SH-SY5Y (cell line): Measurements from ENCODE around the gene VPS33B.

Source experiments
- GATA2 ChIP-seq: IDR thresholded peaks from 2 replicates; pipeline ENCODE4 v1.6.1; 2011; ENCODE audit warnings: mild to moderate bottlenecking, low read depth, low read length
- GATA3 ChIP-seq: IDR thresholded peaks from 2 replicates; pipeline ENCODE4 v1.6.1; 2011; ENCODE audit warnings: low read depth, mild to moderate bottlenecking, low read length, moderate library complexity

VPS33B gene

DNA sequence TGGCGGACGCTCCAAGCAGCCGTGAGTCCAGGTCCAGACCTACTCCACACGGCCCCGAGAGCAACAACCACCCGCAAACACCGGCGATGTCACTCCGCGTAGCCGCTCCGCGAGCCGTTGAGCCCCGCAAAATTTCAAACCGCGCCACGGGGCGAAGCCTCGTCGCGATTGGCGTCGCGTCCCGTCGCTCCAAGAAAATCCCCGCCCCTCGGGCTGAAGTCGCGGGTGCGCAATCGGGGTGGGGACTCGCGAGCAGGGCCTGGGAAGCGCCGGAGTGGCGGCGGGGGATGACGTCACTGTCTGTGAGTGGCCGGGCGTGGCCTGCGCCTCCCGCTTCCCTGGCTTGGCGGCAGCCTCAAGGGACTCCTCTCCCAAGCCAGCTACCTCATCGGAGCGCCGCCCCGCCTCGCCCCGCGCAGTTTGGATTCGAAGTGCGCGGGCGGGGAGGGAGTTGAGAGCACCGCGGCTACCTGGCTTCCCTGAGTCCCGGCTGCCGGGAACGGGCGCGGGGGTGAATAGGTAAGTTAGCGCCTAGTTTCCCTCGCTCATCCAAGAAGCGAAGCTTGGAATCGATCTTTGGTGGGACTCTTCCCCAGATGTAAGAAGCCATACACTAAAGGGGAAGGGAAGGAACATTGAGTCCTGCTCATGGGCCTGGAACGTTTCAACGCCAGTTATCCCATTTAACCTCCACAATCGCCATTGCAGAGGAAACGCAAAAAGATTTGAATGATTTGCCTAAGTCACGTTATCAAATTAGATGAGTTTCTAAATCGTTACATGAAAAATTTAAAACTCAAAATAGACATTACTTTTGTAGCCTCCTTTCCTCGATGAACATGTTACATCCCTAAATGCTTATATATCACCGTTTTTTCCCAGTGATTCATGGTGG is 27.7 kb downstream of the VPS33B start, which contains the start of gene PRC1:
PRC1 (minus strand) TSS at position 119 of the 895 bp plus-strand sequence; CDS start at position 1, 118 bp downstream.
- no peak for TF ChIP-seq GATA2
- TF ChIP-seq GATA3, result no peak

DNA sequence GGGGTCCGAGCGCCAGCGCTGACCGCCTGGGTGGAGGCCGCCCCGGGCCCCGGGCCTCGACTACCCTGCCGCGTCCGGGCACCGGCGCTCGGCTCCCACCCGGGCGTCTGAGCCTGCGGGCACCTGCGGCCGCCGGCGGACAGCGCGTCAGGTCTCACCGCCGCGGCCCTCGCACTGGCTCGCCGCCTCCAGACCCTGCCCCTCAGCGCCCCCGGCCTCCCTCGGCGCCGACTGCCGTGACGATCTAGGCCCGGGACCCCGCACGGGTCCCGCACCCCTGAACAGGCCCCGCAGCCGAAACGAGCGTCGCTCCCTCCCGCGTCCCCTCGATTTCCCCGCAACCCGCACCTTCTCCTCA is 28.4 kb downstream of the VPS33B start:
- TF ChIP-seq GATA2, result no peak
- TF ChIP-seq GATA3, result no peak

DNA sequence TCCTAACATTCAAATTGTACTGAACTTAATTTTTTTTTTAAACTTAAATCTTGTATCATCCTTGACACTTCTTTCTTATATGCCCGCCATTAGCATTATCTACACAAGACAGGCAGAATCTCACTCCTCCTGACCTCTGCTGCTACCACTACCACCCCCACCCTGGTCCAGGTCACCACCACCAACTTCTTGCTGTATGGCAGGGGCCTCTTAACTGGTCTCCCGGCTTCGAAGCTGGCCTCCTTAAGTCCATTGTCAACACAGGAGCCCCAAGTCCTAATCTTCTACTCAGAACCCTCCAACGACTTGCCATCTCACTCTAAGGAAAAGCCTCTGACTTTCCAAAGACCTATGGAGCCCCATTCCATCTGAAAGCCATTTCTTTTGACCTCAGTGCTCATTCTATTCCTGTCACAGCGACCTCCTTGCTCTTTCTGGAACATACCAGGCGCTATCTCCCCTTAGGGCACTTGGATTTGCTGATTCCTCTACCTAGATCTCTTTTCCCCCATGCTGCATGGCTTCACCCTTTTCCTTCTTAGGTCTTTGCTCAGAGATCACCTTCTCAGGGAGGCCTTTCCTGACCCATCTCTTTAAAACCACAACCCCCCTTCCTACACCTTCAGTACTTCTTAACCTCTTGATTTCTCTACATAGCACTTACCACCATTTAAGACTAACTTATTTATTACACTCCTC is 30.7 kb downstream of the VPS33B start:
- TF ChIP-seq GATA3 (no peak), GATA2 (no peak)

DNA sequence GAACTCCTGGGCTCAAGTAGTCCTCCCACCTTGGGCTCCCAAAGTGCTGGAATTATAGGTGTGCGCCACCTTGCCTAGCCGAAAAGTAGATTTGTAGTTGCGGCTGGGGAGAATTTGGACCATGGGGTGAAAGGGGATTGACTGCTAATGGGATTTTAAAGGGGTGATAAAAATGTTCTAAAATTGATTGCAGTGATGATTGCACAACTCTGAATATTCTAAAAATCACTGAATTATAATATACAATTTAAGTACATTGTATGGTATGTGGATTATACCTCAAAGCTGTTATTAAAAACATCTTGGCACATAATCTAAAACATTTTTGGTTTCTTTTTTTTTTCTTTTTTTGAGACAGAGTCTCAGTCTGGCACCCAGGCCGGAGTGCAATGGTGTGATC is 31.9 kb downstream of the VPS33B start:
- no peak for TF ChIP-seq GATA3

DNA sequence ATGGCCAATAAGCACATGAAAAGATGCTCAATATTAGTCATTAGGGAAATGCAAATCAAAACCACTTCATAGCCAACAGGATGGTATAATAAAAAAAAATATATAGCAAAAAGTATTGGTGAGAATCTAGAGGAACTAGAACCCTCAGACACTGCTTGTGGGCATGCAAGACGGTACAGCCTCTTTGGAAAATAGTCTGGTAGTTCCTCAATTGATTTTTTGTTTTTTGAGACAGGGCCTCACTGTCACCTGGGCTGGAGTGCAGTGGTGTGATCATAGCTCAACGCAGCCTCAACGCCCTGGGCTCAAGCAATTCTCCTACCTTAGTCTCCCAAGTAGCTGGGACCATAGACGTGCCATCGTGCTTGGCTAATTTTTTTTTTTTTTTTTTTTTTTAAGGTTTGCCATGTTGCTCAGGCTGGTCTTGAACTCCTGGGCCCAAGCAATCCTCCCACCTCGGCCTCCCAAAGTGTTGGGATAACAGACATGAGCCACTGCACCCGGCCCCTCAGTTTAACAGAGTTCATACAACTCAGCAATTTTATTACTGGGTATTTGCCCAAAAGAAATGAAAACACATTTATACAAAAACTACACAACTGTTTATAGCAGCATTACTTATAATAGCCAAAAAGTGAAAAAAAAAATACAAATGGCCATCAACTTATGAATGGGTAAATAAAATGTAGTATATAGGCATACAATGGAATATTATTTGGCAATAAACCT is 33.2 kb downstream of the VPS33B start:
- TF ChIP-seq GATA2, result no peak
- TF ChIP-seq GATA3, result no peak

DNA sequence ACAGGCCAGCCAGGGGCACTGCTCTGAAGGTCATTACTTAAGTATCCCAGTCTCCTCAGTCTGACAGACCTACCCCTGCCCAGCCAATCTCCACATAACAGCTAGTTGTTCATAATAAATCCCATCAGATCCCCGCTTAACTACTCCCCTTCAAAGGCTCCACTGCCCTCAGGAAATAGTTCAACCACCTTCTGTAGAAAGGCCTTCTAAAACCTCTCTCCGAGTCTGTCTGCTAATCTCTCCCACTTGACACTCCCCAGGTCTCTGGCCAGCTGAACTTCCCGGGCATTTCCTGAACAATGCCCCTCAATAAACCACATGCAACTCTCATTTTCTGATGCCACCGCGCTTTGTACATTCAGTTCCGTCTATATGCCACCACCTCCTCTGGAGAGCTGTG is 34.1 kb downstream of the VPS33B start:
- TF ChIP-seq GATA2, result no peak
- no peak for TF ChIP-seq GATA3

DNA sequence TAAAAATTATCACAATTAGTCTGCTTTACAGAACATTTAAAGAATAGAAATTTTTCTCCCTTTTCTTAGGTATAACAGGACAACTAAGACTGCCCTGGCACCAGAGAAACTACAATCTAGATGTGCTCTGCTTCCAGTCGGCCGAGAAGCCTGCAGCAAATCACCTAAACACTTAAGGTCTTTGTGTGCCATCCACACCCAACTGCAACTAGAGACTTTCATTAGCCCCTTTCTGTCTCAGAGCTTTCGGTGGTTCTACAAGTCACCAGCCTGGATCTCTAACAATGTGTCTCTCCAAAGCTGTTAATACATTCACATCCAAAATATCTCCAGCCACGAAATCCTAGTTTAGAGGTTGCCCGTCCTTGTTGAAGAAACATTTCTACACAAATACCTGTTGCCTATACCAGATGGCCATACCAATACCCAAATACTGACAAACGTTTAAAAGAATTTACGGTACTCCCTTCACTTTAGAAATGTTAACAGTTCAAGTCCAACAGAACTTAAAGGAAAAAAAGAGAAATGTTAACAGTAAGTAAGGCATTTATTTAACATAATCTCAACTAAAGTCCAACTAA is 34.7 kb downstream of the VPS33B start:
- TF ChIP-seq GATA3 (no peak), GATA2 (no peak)

DNA sequence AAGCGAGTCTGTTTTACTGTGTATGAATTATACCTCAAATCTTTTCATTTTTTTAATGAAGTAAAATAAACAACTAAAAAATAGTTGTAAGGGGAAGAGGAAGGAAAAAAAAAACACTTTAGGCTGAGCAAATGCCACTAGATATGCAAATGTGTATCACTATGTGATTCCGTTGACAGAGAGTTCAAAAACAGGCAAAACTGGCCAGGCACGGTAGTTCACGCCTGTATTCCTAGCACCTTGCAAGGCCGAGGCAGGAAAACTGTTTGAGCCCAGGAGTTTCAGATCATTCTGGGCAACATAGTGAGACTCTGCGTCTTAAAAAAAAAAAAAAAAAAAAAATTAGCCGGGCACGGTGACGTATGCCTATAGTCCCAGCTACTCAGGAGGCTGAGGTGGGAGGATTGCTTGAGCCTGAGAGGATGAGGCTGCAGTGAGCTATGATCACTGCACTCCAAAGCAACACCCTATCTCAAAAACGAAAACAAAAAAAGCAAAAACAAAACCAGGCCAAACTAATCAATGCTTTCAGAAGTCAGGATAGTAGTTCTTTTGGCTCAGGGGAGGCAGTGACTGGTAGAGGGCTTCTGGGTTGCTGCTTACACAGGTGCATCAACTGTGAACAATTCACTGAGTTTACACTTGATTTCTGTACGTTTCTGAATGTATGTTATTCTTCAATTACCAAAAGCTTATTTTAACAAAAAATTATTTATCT is 35.4 kb downstream of the VPS33B start:
- TF ChIP-seq GATA3 (no peak), GATA2 (no peak)

DNA sequence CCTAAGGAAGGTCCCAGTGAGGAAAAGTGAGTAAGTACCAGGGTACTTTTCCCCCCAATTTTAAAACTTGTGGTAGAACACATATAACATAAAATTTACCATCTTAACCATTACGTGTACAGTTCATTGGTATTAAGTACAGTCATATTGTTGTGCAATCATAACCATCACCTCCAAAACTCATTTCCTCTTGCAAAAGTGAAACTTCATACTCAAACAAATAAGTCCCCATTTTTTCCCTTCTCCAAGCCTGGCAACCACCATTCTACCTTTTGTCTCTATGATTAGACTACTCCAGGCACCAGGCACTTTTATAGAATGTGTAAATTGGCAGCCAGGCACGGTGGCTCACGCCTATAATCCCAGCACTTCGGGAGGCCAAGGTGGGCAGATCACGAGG is 40.3 kb downstream of the VPS33B start:
- TF ChIP-seq GATA3 (no peak), GATA2 (no peak)

DNA sequence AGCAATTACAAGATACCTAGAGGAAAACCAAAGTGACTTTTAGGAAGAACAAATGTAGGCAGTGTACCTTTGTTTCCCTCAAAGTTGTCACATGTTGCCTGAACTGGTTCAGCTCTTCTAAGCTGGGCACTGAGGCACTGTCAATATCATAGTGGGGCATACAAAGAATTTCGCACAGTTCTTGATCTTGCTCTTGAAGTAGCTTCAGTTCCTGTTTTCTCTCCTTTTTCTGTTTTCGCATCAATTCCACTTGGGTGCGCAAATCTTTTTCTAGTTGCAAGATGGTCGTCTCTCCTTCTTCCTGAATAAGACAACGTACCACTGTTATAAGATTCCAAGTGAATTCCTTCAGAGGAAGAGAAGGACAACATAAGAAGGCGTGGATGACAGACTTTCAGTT is 40.7 kb downstream of the VPS33B start:
- TF ChIP-seq GATA3, result no peak
- no peak for TF ChIP-seq GATA2

DNA sequence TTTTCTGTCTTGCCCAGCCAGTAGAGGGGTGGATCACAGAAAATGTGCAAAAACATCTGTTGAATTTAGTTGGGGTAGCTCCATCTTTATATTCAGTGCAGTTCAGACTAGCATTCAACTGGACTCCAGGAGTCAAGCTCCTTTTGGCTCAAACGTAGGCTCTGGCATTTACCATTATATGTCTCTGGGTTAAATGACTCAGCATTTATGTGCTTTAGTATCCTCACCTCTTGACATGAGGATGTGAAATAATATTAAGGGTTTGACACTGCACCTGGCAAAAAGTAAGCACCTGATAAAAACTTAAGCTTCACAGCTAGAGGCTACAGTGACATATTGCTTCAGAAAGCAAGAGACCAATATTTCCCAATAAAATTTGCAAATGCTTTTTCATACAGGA is 42.8 kb downstream of the VPS33B start:
- TF ChIP-seq GATA3, result no peak
- no peak for TF ChIP-seq GATA2

DNA sequence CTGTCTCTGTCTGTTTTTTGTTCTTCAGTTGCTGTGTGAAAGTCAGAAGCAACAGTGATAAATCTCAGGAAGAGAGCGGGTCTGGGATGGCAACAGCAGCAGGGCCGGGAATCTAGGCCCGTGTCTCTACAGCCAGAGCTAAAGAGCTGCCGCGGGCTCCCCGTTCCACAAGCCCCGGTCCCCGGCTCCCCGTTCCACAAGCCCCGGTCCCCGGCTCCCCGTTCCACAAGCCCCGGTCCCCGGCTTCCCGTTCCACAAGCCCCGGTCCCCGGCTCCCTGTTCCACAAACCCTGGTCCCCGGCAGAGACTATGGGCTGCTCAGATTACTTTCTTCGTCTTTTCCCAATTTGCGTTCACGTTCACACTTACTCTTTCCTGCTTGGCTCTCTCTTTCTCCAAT is 48.2 kb downstream of the VPS33B start:
- TF ChIP-seq GATA3 (no peak), GATA2 (no peak)

DNA sequence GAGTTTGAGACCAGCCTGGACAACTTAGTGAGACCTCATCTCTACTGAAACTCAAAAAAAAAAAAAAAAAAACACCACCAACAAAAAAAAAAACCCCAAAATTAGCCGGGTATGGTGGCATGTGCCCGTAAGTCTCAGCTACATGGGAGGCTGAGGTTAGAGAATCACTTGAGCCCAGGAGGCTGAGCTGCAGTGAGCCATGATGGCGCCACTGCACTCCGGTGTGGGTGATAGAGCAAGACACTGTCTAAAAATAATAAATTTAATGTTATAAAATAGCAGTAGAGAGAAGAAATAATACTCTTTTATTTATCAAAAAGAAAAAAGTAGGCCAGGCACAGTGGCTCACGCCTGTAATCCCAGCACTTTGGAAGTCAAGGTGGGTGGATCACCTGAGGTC is 50.3 kb downstream of the VPS33B start:
- TF ChIP-seq GATA2 (no peak), GATA3 (no peak)
